Heart left ventricle (tissue), 16 donors: ENCODE results near the gene KCNK2. TPM values are rescaled to one million over a fixed set of nuclear protein-coding genes. Genes with fewer than 3 reads are reported as not detected.

Experiments
- ATAC-seq, 4 donors: fragments of 200-7000 bp; cut with Tn5 transposase; one replicate each; pipeline ENCODE4 v1.9.1; 2020 to 2022; ENCODE audit warnings: moderate library complexity in 4 of 4, mild to moderate bottlenecking in 3 of 4, moderate number of reproducible peaks in 1 of 4
- DNase-seq, 5 donors: peaks; one replicate each; pipeline ENCODE4 v3.0.0-alpha.2; 2020
- H3K27ac ChIP-seq, 12 donors: fragments of 200-600 bp; sonication (generic) in 4 of 12; one replicate each; pipeline versions ENCODE4 v1.5.0 to v1.8.0; 2016 to 2022; ENCODE audit warnings: mild to moderate bottlenecking in 2 of 12
- H3K27me3 ChIP-seq, 9 donors: fragments of 200-600 bp; sonication (generic) in 2 of 9; one replicate each; pipeline versions ENCODE4 v1.5.1 to v1.8.0; 2016 to 2022; ENCODE audit warnings: mild to moderate bottlenecking in 3 of 9
- H3K36me3 ChIP-seq, 9 donors: fragments of 200-600 bp; sonication (generic) in 2 of 9; one replicate each; pipeline versions ENCODE4 v1.5.0 to v1.8.0; 2018 to 2022; ENCODE audit warnings: mild to moderate bottlenecking in 2 of 9
- H3K4me1 ChIP-seq, 12 donors: fragments of 200-600 bp; sonication (generic) in 4 of 12; one replicate each; pipeline versions ENCODE4 v1.5.0 to v1.8.0; 2016 to 2022; ENCODE audit warnings: mild to moderate bottlenecking in 3 of 12
- H3K4me3 ChIP-seq, 12 donors: fragments of 200-600 bp; sonication (generic) in 4 of 12; one replicate each; pipeline versions ENCODE4 v1.5.0 to v1.8.0; 2017 to 2022; ENCODE audit warnings: mild to moderate bottlenecking in 9 of 12, moderate library complexity in 4 of 12
- H3K9me3 ChIP-seq, 12 donors: fragments of 200-600 bp; sonication (generic) in 4 of 12; one replicate each; pipeline versions ENCODE4 v1.5.0 to v1.8.0; 2016 to 2022; ENCODE audit warnings: mild to moderate bottlenecking in 1 of 12
- POLR2A ChIP-seq, 2 donors: fragments of 450-650 bp; IDR thresholded peaks; one replicate each; pipeline ENCODE4 v1.6.1; 2017; ENCODE audit warnings: antibody characterized with exemption in 2 of 2, mild to moderate bottlenecking in 2 of 2, moderate library complexity in 2 of 2
- WGBS, 4 donors: extraction: QIAGEN DNeasy Blood & Tissue Kit in 2 of 4; methylation state at CpG; one replicate each; pipeline versions ENCODE4 v1.1.5 to v1.1.7; 2013 to 2018; 5-methylcytosine and 5-hydroxymethylcytosine counted together
- intact Hi-C, 10 donors: fragments of 100-400 bp; cut with DNase I; formaldehyde crosslinking; loops; one replicate each; pipeline versions ENCODE4 v1.11.1 to v1.14.2; 2022
- polyA plus RNA-seq, 2 donors: library from polyadenylated mRNA; stranded (reverse); fragments of 200-250 nt; gene quantifications; one replicate each; pipeline ENCODE4 v1.2.3, GENCODE V29; 2013
- total RNA-seq, 9 donors: library from RNA; depleted of rRNA in 2 of 9; stranded (reverse); fragments of >200 nt in 2 of 9; fragmentation: NEBNext Ultra II Directional in 3 of 9; extraction: Animal tissue kit (Norgen Biotek cat#: 25700) in 3 of 9; gene quantifications; one replicate each; pipeline versions ENCODE4 v1.1.0 to v1.2.4, GENCODE V29; 2016 to 2023
- TF ChIP-seq, protein P1 (sequence below), 12 donors: fragments of 200-600 bp; sonication (generic) in 4 of 12; IDR thresholded peaks; one replicate each; pipeline versions ENCODE4 v1.5.0 to v1.8.0; 2018 to 2022; ENCODE audit warnings: antibody characterized with exemption in 12 of 12, mild to moderate bottlenecking in 5 of 12
- donor health status: ischemic (EF 13 %, LVEDD 7.1; RV severe dilation, severe dysfunction).
- donor health status: healthy with polysubstance abuse.
- donor health status: DM: no; HTN: yes; CAD: no.
- donor health status: DM: no; HTN: no; CAD: no.
- donor health status: ischemic (EF 25% LVEDD 6.9; RV normal size, moderate dysfunction).
- donor health status: ischemic (EF 25% LVEDD 5.7; RV mildly dilated, moderate dysfunction).
- donor health status: healthy.
- donor health status: DM: yes; HTN: yes; CAD: no.
- donor health status: ischemic (EF 35%, LVEDD 5.7; RV mildly dilated, moderate dysfunction).
- donor health status: nonischemic (EF 11% LVEDD 7.7; RV severe dilation, severe dysfunction).
- donor health status: DM: yes; HTN: yes; CAD: no.
- donor health status: PGD.
- donor health status: ischemic (EF 29% LVEDD 5.4; RV normal size, mild dysfunction).
- donor health status: nonischemic (EF 23%, LVEDD 6.1; RV moderate dilation, normal function).

The KCNK2 gene
- total and polyA plus RNA-seq, 11 donors: 0.04 to 1.3 (median 0.21) TPM; not detected in 3

DNA sequence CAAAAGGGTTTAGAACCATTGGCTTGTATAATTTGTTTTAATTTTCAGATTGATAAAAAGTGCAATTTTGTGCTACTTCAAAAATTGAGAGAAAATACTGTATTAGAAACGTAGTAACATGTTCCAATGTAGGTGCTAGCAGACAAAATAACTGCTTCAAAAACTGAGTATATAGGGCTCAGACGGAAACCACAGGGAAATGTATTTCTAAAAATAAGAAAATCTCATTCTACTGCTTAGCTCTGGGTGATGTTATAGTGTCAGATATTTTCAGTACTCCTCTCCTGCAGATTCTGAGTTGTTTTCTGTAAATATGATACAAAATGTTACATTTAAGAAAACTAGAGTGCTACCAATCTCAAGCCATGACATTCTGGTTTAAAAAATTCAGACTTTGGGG lies 55.4 kb downstream of the KCNK2 start:
- ATAC-seq: no peak
- no peak overlapping the region for H3K4me3 ChIP-seq
- intact Hi-C loops: no loop called here

DNA sequence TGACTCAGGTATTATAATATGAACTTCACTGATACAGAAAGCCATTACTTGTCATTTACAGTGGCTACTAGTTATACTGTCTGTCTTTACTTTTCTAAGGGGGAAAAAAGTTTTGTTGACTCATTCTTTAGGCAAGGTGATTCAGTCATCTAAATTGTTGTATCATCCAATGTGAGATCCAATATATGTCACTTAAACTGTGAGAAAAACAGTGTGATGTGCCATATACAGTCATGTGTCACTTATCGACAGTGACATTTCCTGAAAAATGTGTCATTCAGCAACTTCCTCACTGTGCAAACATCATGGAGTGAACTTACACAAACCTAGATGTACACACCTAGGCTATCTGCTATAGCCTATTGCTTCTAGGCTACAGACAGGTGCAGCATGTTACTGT lies 57.6 kb downstream of the KCNK2 start:
- Histone ChIP-seq H3K36me3 (no peaks in the 10 kb centered on the region), H3K4me1 (no peaks in the 10 kb centered on the region), H3K4me3 (no peak overlapping the region), H3K27ac (no peak overlapping the region), H3K9me3 (peaks cover 0 to 26% (median 11%) of the 10 kb centered on the region in 12 donors), H3K27me3 (no peaks in the 10 kb centered on the region)
- WGBS, 4 donors: 80 to 94% (median 86%) methylated on average over 1 of the region's 1 CpG
- DNase-seq (no peak), ATAC-seq (no peak)
- TF ChIP-seq, protein P1, sequence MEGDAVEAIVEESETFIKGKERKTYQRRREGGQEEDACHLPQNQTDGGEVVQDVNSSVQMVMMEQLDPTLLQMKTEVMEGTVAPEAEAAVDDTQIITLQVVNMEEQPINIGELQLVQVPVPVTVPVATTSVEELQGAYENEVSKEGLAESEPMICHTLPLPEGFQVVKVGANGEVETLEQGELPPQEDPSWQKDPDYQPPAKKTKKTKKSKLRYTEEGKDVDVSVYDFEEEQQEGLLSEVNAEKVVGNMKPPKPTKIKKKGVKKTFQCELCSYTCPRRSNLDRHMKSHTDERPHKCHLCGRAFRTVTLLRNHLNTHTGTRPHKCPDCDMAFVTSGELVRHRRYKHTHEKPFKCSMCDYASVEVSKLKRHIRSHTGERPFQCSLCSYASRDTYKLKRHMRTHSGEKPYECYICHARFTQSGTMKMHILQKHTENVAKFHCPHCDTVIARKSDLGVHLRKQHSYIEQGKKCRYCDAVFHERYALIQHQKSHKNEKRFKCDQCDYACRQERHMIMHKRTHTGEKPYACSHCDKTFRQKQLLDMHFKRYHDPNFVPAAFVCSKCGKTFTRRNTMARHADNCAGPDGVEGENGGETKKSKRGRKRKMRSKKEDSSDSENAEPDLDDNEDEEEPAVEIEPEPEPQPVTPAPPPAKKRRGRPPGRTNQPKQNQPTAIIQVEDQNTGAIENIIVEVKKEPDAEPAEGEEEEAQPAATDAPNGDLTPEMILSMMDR (IDR thresholded peaks at IDR 0.05): no peak
- TF ChIP-seq POLR2A (IDR thresholded peaks at IDR 0.05): no peak
- intact Hi-C loops: no loop called here

More for the DNA sequence above, 55.4 kb downstream of the KCNK2 start:
- Histone ChIP-seq H3K4me1 (no peaks in the 10 kb centered on the region), H3K27ac (no peak overlapping the region), H3K27me3 (no peaks in the 10 kb centered on the region), H3K36me3 (no peaks in the 10 kb centered on the region), H3K9me3 (peaks cover 0 to 25% (median 11%) of the 10 kb centered on the region in 12 donors)
- WGBS, 4 donors: 49 to 63% (median 57%) methylated on average over 2 of the region's 2 CpGs
- no peak for DNase-seq
- TF ChIP-seq POLR2A (IDR thresholded peaks at IDR 0.05): no peak
- TF ChIP-seq, protein P1 (IDR thresholded peaks at IDR 0.05): no peak

DNA sequence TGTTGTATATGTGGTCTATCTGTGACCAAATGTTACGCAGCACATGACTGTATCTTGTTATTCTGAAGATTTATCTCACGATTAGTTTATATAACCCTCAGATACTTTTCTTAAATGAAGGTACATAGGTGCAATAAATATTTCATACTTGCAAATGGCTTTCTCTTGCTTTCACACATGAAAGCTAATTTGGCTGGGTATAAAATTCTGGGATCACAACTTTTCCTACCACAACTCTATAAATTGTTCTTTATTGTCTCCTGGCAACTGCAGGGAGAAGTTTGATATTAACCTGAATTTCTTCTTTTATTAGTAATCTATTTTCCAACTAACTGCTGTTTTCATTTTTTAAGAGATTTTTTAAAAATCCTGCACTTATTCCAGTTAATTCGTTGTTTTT lies 58.9 kb downstream of the KCNK2 start:
- no peaks in the 10 kb centered on the region for H3K27me3 ChIP-seq
- H3K27ac ChIP-seq: no peak overlapping the region
- H3K36me3 ChIP-seq: no peaks in the 10 kb centered on the region
- TF ChIP-seq, protein P1 (IDR thresholded peaks at IDR 0.05): no peak
- TF ChIP-seq POLR2A (IDR thresholded peaks at IDR 0.05): no peak
- WGBS, 4 donors: 83 to 90% (median 86%) methylated on average over 3 of the region's 3 CpGs
- H3K9me3 ChIP-seq: peaks cover 0 to 26% (median 11%) of the 10 kb centered on the region in 12 donors
- intact Hi-C loops: no loop called here
- no peak for ATAC-seq
- H3K4me3 ChIP-seq: no peak overlapping the region
- H3K4me1 ChIP-seq: peaks cover 0 to 1% (median 0%) of the 10 kb centered on the region in 12 donors
- DNase-seq: no peak

DNA sequence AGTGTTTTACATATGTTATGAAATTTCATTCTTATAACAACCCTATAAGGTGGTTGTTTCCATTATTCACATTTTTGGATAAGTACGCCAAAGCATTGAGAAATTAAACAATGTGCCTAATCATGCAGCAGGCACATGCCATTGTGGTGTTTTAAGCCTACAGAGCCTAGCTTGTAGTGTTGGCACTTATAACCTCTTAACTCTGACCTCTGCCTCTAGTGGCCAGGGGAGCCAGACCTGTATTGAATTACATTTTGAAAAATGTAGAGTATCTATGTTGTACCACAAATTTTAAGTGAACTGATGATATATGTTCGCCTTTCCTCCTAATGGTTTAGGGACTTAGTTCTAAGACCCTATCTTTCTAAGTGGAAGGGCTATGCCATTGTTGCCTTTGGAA lies 61.0 kb downstream of the KCNK2 start:
- intact Hi-C loops: no loop called here
- 90 to 92% (median 92%) methylated on average over 2 of the region's 2 CpGs for WGBS, 4 donors
- H3K36me3 ChIP-seq: no peaks in the 10 kb centered on the region
- H3K27me3 ChIP-seq: no peaks in the 10 kb centered on the region
- H3K27ac ChIP-seq: no peak overlapping the region
- ATAC-seq: no peak
- no peak for DNase-seq
- H3K4me1 ChIP-seq: peaks cover 0 to 3% (median 0%) of the 10 kb centered on the region in 12 donors
- no peak overlapping the region for H3K4me3 ChIP-seq
- TF ChIP-seq, protein P1 (IDR thresholded peaks at IDR 0.05): no peak
- no peak for TF ChIP-seq POLR2A (IDR thresholded peaks at IDR 0.05)
- peaks cover 0 to 26% (median 11%) of the 10 kb centered on the region in 12 donors for H3K9me3 ChIP-seq
